DMS53 treated with DMSO at 0.1 percent for 48 hours (cell line): ENCODE results near the gene RORB.
"Not testable (repeated sequence)": the region's sequence is repeated elsewhere in the genome, so short reads cannot be mapped to it uniquely, and the experiment has no call there.

Source experiments
- DNase-seq: peaks from one replicate; lab custom pipeline; 2025; ENCODE audit not compliant: unreplicated experiment; lab: John Stamatoyannopoulos, UW

Gene RORB

GRCh38 chr9:74512416-74512815 is 15.3 kb downstream of the RORB start:
- no peak for DNase-seq

GRCh38 chr9:74513221-74513620 is 16.1 kb downstream of the RORB start:
- DNase-seq, result no peak

GRCh38 chr9:74517188-74517587 is 20.1 kb downstream of the RORB start:
- no peak for DNase-seq

GRCh38 chr9:74519419-74519818 is 22.3 kb downstream of the RORB start:
- DNase-seq, result no peak

- no peak for DNase-seq
Observed at GRCh38 chr9:74521009-74521408, 23.9 kb downstream of the RORB start.

GRCh38 chr9:74524289-74524688 is 27.2 kb downstream of the RORB start:
- DNase-seq, result no peak

GRCh38 chr9:74526215-74526614 is 29.1 kb downstream of the RORB start:
- DNase-seq, result no peak

GRCh38 chr9:74527718-74528117 is 30.6 kb downstream of the RORB start:
- no peak for DNase-seq

- no peak for DNase-seq
Observed at GRCh38 chr9:74528207-74528606, 31.1 kb downstream of the RORB start.

- DNase-seq, result not testable (repeated sequence)
Observed at GRCh38 chr9:74530458-74530857, 33.3 kb downstream of the RORB start.

- DNase-seq, result no peak
Observed at GRCh38 chr9:74533253-74533652, 36.1 kb downstream of the RORB start.

- DNase-seq, result no peak
Observed at GRCh38 chr9:74534841-74535240, 37.7 kb downstream of the RORB start.

GRCh38 chr9:74543145-74543544 is 46.0 kb downstream of the RORB start:
- DNase-seq, result no peak

GRCh38 chr9:74551266-74551665 is 54.1 kb downstream of the RORB start:
- DNase-seq, result no peak

GRCh38 chr9:74554751-74555419 is 57.8 kb downstream of the RORB start:
- no peak for DNase-seq

GRCh38 chr9:74555565-74555964 is 58.4 kb downstream of the RORB start:
- no peak for DNase-seq

- no peak for DNase-seq
Observed at GRCh38 chr9:74556685-74557084, 59.5 kb downstream of the RORB start.

GRCh38 chr9:74557571-74557970 is 60.4 kb downstream of the RORB start:
- DNase-seq, result no peak

GRCh38 chr9:74562611-74563010 is 65.5 kb downstream of the RORB start:
- no peak for DNase-seq

GRCh38 chr9:74570879-74571512 is 73.9 kb downstream of the RORB start:
- no peak for DNase-seq

GRCh38 chr9:74573640-74574191 is 76.6 kb downstream of the RORB start:
- no peak for DNase-seq

GRCh38 chr9:74576176-74576575 is 79.0 kb downstream of the RORB start:
- no peak for DNase-seq

GRCh38 chr9:74577956-74578355 is 80.8 kb downstream of the RORB start:
- DNase-seq, result no peak
